Caco-2 (cell line): ENCODE data around the gene PPAT. TPM values are rescaled to one million over a fixed set of nuclear protein-coding genes. Genes with fewer than 3 reads are reported as not detected.

Source experiments
- BruUV-seq: library from RNA; stranded (reverse); fragments of 400-500 nt; replicated peaks from 2 replicates; lab custom pipeline; 2021; lab: Mats Ljungman, UMichigan
- CTCF ChIA-PET: fragments of 300-600 bp; sonication (Branson Sonifier 250); formaldehyde crosslinking; loops from one replicate; lab custom pipeline; 2022; ENCODE audit warnings: antibody characterized with exemption; lab: Charles Lee
- POLR2A ChIA-PET: fragments of 300-600 bp; sonication (Branson Sonifier 250); formaldehyde crosslinking; loops from one replicate; lab custom pipeline; 2022; ENCODE audit warnings: antibody characterized with exemption; lab: Charles Lee
- DNase-seq, 2 experiments: peaks; one replicate each; pipeline versions ENCODE4 v3.0.0 to v3.0.0-alpha.2; 2020 to 2022
- H3K27me3 ChIP-seq: replicated peaks from 2 replicates; pipeline ENCODE4 v1.6.0; 2011; ENCODE audit warnings: low read length; ENCODE audit not compliant: control insufficient read depth, insufficient read depth
- H3K36me3 ChIP-seq: 2 replicates; pipeline ENCODE4 v1.5.1; 2011; ENCODE audit warnings: low read length; ENCODE audit not compliant: control insufficient read depth, insufficient read depth
- H3K4me1 ChIP-seq: fragments of 250-450 bp; sonication (Bioruptor Pico); 2 replicates; pipeline ENCODE4 v1.5.1; 2020; ENCODE audit warnings: mild to moderate bottlenecking
- H3K4me3 ChIP-seq: 2 replicates; pipeline ENCODE4 v1.5.1; 2011; ENCODE audit warnings: low read depth, mild to moderate bottlenecking, control low read depth, low read length
- H3K9me3 ChIP-seq: fragments of 250-450 bp; sonication (Bioruptor Pico); 2 replicates; pipeline ENCODE4 v1.5.1; 2020; ENCODE audit warnings: mild to moderate bottlenecking, moderate library complexity
- H3K27ac Mint-ChIP-seq: one replicate; pipeline ENCODE4 v1.8.0; 2022; ENCODE audit warnings: mixed read lengths; ENCODE audit not compliant: unreplicated experiment
- H3K27me3 Mint-ChIP-seq: one replicate; pipeline ENCODE4 v1.8.0; 2022; ENCODE audit warnings: mixed read lengths; ENCODE audit not compliant: insufficient read depth, unreplicated experiment
- H3K36me3 Mint-ChIP-seq: one replicate; pipeline ENCODE4 v1.8.0; 2022; ENCODE audit warnings: mild to moderate bottlenecking, mixed read lengths; ENCODE audit not compliant: insufficient read depth, unreplicated experiment
- H3K4me1 Mint-ChIP-seq: one replicate; pipeline ENCODE4 v1.8.0; 2022; ENCODE audit warnings: low read depth, mixed read lengths; ENCODE audit not compliant: unreplicated experiment
- H3K4me3 Mint-ChIP-seq: one replicate; pipeline ENCODE4 v1.8.0; 2022; ENCODE audit warnings: mild to moderate bottlenecking, moderate library complexity, mixed read lengths; ENCODE audit not compliant: unreplicated experiment
- H3K9me3 Mint-ChIP-seq: one replicate; pipeline ENCODE4 v1.8.0; 2022; ENCODE audit warnings: mixed read lengths; ENCODE audit not compliant: unreplicated experiment
- intact Hi-C: fragments of 100-400 bp; cut with micrococcal nuclease; formaldehyde crosslinking; loops from one replicate; pipeline ENCODE4 v1.10.0; 2022; ENCODE audit not compliant: unreplicated experiment
- total RNA-seq: library from RNA; stranded (reverse); gene quantifications from 2 replicates; pipeline ENCODE4 v1.2.3, GENCODE V29; 2022
- TF ChIP-seq, protein P1 (sequence below), 2 experiments: fragments of 200-600 bp in 1 of 2; IDR thresholded peaks; 1 replicate in 1 of 2; 2 replicates in 1 of 2; pipeline versions ENCODE4 v1.5.1 to v1.8.0; 2011 to 2022; ENCODE audit warnings: antibody characterized with exemption in 1 of 2, control low read depth in 1 of 2, inconsistent platforms in 1 of 2, low read depth in 1 of 2, low read length in 1 of 2, mild to moderate bottlenecking in 1 of 2, moderate library complexity in 1 of 2; ENCODE audit not compliant: insufficient read depth in 1 of 2, severe bottlenecking in 1 of 2, unreplicated experiment in 1 of 2

Gene PPAT
- total RNA-seq, 1 experiment from 2014 or later = 60.7 TPM

DNA sequence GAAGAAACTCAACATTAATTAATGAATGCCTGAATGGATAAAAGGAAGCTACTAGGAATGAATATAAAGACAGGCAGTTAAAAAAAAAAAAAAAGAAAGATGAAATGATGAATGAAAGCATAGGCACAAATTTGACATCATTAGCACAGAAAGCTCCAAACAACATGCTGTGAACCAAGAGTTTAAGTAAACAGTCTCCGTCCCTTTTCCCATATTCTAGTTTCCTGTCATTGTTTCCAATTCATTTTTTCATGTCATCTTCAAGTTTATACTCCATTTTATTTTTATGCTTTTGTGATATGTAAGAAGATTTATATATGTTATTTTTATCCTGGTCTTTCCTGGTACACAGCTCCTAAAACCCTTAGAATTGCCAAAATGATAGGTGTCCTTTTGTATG lies 30.4 kb downstream of the PPAT start:
- Mint-ChIP-seq H3K27ac (no peak overlapping the region), H3K4me3 (no peak overlapping the region), H3K27me3 (no peaks in the 10 kb centered on the region), H3K36me3 (peaks cover 54% of the 10 kb centered on the region), H3K9me3 (no peaks in the 10 kb centered on the region), H3K4me1 (no peaks in the 10 kb centered on the region)
- BruUV-seq = no TSS peak
- intact Hi-C loops = no loop called here
- no peak for DNase-seq
- Histone ChIP-seq H3K36me3 (no peaks in the 10 kb centered on the region), H3K27me3 (no peaks in the 10 kb centered on the region), H3K9me3 (no peaks in the 10 kb centered on the region), H3K4me3 (no peak overlapping the region), H3K4me1 (0 out of 2 replicates have a peak, but pooled peaks cover under 1% of the 10 kb centered on the region)
- TF ChIP-seq, protein P1, sequence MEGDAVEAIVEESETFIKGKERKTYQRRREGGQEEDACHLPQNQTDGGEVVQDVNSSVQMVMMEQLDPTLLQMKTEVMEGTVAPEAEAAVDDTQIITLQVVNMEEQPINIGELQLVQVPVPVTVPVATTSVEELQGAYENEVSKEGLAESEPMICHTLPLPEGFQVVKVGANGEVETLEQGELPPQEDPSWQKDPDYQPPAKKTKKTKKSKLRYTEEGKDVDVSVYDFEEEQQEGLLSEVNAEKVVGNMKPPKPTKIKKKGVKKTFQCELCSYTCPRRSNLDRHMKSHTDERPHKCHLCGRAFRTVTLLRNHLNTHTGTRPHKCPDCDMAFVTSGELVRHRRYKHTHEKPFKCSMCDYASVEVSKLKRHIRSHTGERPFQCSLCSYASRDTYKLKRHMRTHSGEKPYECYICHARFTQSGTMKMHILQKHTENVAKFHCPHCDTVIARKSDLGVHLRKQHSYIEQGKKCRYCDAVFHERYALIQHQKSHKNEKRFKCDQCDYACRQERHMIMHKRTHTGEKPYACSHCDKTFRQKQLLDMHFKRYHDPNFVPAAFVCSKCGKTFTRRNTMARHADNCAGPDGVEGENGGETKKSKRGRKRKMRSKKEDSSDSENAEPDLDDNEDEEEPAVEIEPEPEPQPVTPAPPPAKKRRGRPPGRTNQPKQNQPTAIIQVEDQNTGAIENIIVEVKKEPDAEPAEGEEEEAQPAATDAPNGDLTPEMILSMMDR (IDR thresholded peaks at IDR 0.05; ENCODE audit: insufficient read depth in 1 of 2, low read depth in 1 of 2, low read length in 1 of 2, severe bottlenecking in 1 of 2, unreplicated experiment in 1 of 2) = no peak
- CTCF ChIA-PET = no interaction called here
- POLR2A ChIA-PET = interaction anchor here (0.5 to 1.1 kb wide), 2 partner anchors 17 to 33 kb away, joined by 5 to 6 read pairs; partner anchors contain the start of gene AASDH

DNA sequence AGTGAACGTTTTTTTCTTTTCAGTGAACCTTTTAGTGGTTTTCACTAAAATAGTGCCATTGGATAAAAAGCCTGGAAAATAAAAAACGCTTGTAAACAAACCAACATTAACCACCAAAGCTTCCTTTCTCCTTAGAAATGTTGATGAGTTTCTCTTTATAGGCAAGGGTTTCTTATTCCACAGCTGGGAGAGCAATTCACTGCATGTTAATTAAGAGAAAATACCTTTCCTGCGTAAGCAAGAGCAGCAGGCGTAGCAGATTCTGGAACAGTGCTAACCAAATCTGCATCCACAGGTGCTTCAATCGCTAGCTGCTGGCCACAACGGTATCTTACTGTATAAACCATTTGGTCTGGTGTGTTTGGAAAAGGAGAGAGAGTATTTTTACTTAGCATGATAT lies 34.9 kb downstream of the PPAT start:
- H3K4me1 Mint-ChIP-seq = no peaks in the 10 kb centered on the region
- ChIA-PET CTCF (no interaction called here), POLR2A (no interaction called here)
- no peak overlapping the region for H3K27ac Mint-ChIP-seq
- H3K4me3 Mint-ChIP-seq = no peak overlapping the region
- H3K9me3 Mint-ChIP-seq = no peaks in the 10 kb centered on the region
- no peaks in the 10 kb centered on the region for H3K9me3 ChIP-seq
- BruUV-seq = no TSS peak
- no peaks in the 10 kb centered on the region for H3K27me3 ChIP-seq
- DNase-seq = no peak
- no peaks in the 10 kb centered on the region for H3K4me1 ChIP-seq
- no peak overlapping the region for H3K4me3 ChIP-seq
- H3K36me3 ChIP-seq = no peaks in the 10 kb centered on the region
- peaks cover 50% of the 10 kb centered on the region for H3K36me3 Mint-ChIP-seq
- no peaks in the 10 kb centered on the region for H3K27me3 Mint-ChIP-seq
- TF ChIP-seq, protein P1 (IDR thresholded peaks at IDR 0.05; ENCODE audit: insufficient read depth in 1 of 2, low read depth in 1 of 2, low read length in 1 of 2, severe bottlenecking in 1 of 2, unreplicated experiment in 1 of 2) = no peak
- intact Hi-C loops = no loop called here

DNA sequence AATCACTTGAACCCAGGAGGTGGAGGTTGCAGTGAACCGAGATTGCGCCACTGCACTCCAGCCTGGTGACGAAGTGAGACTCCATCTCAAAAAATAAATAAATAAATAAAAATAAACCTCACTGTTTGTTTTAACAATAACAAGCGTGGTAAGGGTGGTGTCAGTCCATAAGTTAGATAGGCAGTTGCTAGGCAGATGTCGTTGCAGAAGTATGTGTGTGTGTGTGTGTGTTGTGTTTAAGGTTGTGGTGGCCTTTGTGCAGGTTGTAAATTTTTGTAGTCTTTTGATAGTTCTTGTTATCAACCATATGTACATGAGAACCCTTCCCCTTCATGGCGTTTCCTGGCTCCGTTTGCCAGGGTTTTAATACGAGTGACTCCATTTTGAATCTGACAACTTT lies 44.1 kb downstream of the PPAT start:
- Histone ChIP-seq H3K27me3 (no peaks in the 10 kb centered on the region), H3K4me3 (no peak overlapping the region), H3K4me1 (no peaks in the 10 kb centered on the region; the same call in 1 of the 2 replicates), H3K9me3 (no peaks in the 10 kb centered on the region), H3K36me3 (no peaks in the 10 kb centered on the region)
- Mint-ChIP-seq H3K36me3 (peaks cover 61% of the 10 kb centered on the region), H3K4me3 (no peak overlapping the region), H3K9me3 (no peaks in the 10 kb centered on the region), H3K4me1 (peaks cover 30% of the 10 kb centered on the region), H3K27ac (no peak overlapping the region), H3K27me3 (no peaks in the 10 kb centered on the region)
- TF ChIP-seq, protein P1 (IDR thresholded peaks at IDR 0.05; ENCODE audit: insufficient read depth in 1 of 2, low read depth in 1 of 2, low read length in 1 of 2, severe bottlenecking in 1 of 2, unreplicated experiment in 1 of 2) = no peak
- no peak for DNase-seq
- ChIA-PET POLR2A (no interaction called here), CTCF (no interaction called here)
- BruUV-seq = no TSS peak
- intact Hi-C loops = no loop called here
